Neural progenitor cell (in vitro differentiated cells): ENCODE measurements around the gene WDR74. TPM values are rescaled to one million over a fixed set of nuclear protein-coding genes. Genes with fewer than 3 reads are reported as not detected.

Experiments used
- DNase-seq: peaks from one replicate; pipeline ENCODE4 v3.0.0-alpha.2; 2016; ENCODE audit warnings: low spot score
- H2AFZ ChIP-seq: fragments of 200-600 bp; sonication (generic); replicated peaks from 2 replicates; pipeline ENCODE4 v1.6.1; 2016; ENCODE audit warnings: antibody characterized with exemption
- H3F3A ChIP-seq: fragments of 200-600 bp; sonication (generic); 2 replicates; pipeline ENCODE4 v1.6.1; 2016; ENCODE audit warnings: antibody characterized with exemption, low read depth
- H3K27ac ChIP-seq: fragments of 200-600 bp; sonication (generic); 2 replicates; pipeline ENCODE4 v1.5.1; 2016; ENCODE audit warnings: mild to moderate bottlenecking
- H3K27me3 ChIP-seq: fragments of 200-600 bp; sonication (generic); 2 replicates; pipeline ENCODE4 v1.6.1; 2016; ENCODE audit warnings: mild to moderate bottlenecking, moderate library complexity
- H3K36me3 ChIP-seq: fragments of 200-600 bp; sonication (generic); 2 replicates; pipeline ENCODE4 v1.5.1; 2016
- H3K4me1 ChIP-seq: fragments of 200-600 bp; sonication (generic); 2 replicates; pipeline ENCODE4 v1.6.1; 2016; ENCODE audit warnings: mixed run types
- H3K4me2 ChIP-seq: fragments of 200-600 bp; sonication (generic); 2 replicates; pipeline ENCODE4 v1.6.1; 2016
- H3K4me3 ChIP-seq: fragments of 200-600 bp; sonication (generic); 2 replicates; pipeline ENCODE4 v1.5.1; 2016
- H3K79me2 ChIP-seq: fragments of 200-600 bp; sonication (generic); 2 replicates; pipeline ENCODE4 v1.6.1; 2016; ENCODE audit warnings: low read depth
- H3K9ac ChIP-seq: fragments of 200-600 bp; sonication (generic); 2 replicates; pipeline ENCODE4 v1.6.1; 2016
- H3K9me3 ChIP-seq: fragments of 200-600 bp; sonication (generic); 2 replicates; pipeline ENCODE4 v1.5.1; 2016; ENCODE audit warnings: low read depth
- H4K20me1 ChIP-seq: fragments of 200-600 bp; sonication (generic); 2 replicates; pipeline ENCODE4 v1.6.1; 2016; ENCODE audit warnings: low read depth
- H3K27ac Mint-ChIP-seq: 3 replicates; pipeline ENCODE4 v1.8.0; 2021; ENCODE audit warnings: mixed read lengths
- H3K27me3 Mint-ChIP-seq: 2 replicates; pipeline ENCODE4 v1.8.0; 2022; ENCODE audit warnings: low read depth, mild to moderate bottlenecking, inconsistent platforms, moderate library complexity, mixed read lengths; ENCODE audit not compliant: insufficient read depth
- H3K36me3 Mint-ChIP-seq: 3 replicates; pipeline ENCODE4 v1.8.0; 2021; ENCODE audit warnings: mixed read lengths
- H3K4me1 Mint-ChIP-seq: 3 replicates; pipeline ENCODE4 v1.8.0; 2021; ENCODE audit warnings: mixed read lengths
- H3K4me3 Mint-ChIP-seq: 3 replicates; pipeline ENCODE4 v1.8.0; 2021; ENCODE audit warnings: mild to moderate bottlenecking, moderate library complexity, mixed read lengths
- H3K9me3 Mint-ChIP-seq: 3 replicates; pipeline ENCODE4 v1.8.0; 2020; ENCODE audit warnings: mixed read lengths
- CTCF ChIP-seq: fragments of 200-600 bp; sonication (generic); IDR thresholded peaks from 2 replicates; pipeline ENCODE4 v1.5.1; 2017; ENCODE audit warnings: antibody characterized with exemption, mild to moderate bottlenecking
- EZH2 ChIP-seq: fragments of 200-600 bp; sonication (generic); IDR thresholded peaks from 2 replicates; pipeline ENCODE4 v1.6.1; 2017; ENCODE audit warnings: antibody characterized with exemption, mild to moderate bottlenecking, moderate library complexity
- EZH2phosphoT487 ChIP-seq: fragments of 200-600 bp; sonication (generic); IDR thresholded peaks from 2 replicates; pipeline ENCODE4 v1.6.1; 2017; ENCODE audit warnings: antibody characterized with exemption
- total RNA-seq: library from RNA; depleted of rRNA; stranded (reverse); fragments of >200 nt; gene quantifications from 2 replicates; pipeline ENCODE4 v1.2.3, GENCODE V29; 2015; ENCODE audit warnings: low replicate concordance

The WDR74 gene
- total RNA-seq, 1 donor from 2014 or later, result 40.0 TPM

- Histone ChIP-seq H3K27ac (peak overlapping the region; percentile 70), H3K79me2 (peaks cover 66% of the 10 kb centered on the region), H2AFZ (no peak overlapping the region), H3K9ac (peak overlapping the region; percentile 95), H4K20me1 (peaks cover 53% of the 10 kb centered on the region), H3F3A (peaks cover 72% of the 10 kb centered on the region), H3K9me3 (no peaks in the 10 kb centered on the region), H3K36me3 (peaks cover 33% of the 10 kb centered on the region), H3K4me2 (peak overlapping the region; percentile 89), H3K4me1 (peaks cover 26% of the 10 kb centered on the region), H3K27me3 (no peaks in the 10 kb centered on the region), H3K4me3 (peak overlapping the region; percentile 87)
- Mint-ChIP-seq H3K27me3 (peaks cover 7% of the 10 kb centered on the region), H3K9me3 (no peaks in the 10 kb centered on the region), H3K4me1 (peaks cover 46% of the 10 kb centered on the region), H3K36me3 (peaks cover 37% of the 10 kb centered on the region), H3K27ac (no peak overlapping the region), H3K4me3 (peak overlapping the region; percentile 99)
- no peak for DNase-seq
- TF ChIP-seq EZH2 (no peak), EZH2phosphoT487 (no peak), CTCF (no peak)
Measured at GRCh38 chr11:62853279-62853965, 14.0 kb upstream of the WDR74 start.

- Histone ChIP-seq H2AFZ (no peak overlapping the region), H3K4me1 (peaks cover 22% of the 10 kb centered on the region), H3K4me2 (peak overlapping the region; percentile 89), H3K27me3 (no peaks in the 10 kb centered on the region), H3K27ac (peak overlapping the region; percentile 70), H3K36me3 (peaks cover 33% of the 10 kb centered on the region), H3K9me3 (no peaks in the 10 kb centered on the region), H4K20me1 (peaks cover 53% of the 10 kb centered on the region), H3K79me2 (peaks cover 58% of the 10 kb centered on the region), H3K4me3 (peak overlapping the region; percentile 87), H3K9ac (no peak overlapping the region), H3F3A (peaks cover 70% of the 10 kb centered on the region)
- Mint-ChIP-seq H3K27ac (no peak overlapping the region), H3K4me1 (peaks cover 38% of the 10 kb centered on the region), H3K9me3 (no peaks in the 10 kb centered on the region), H3K36me3 (peaks cover 37% of the 10 kb centered on the region), H3K4me3 (peak overlapping the region; percentile 99), H3K27me3 (peaks cover 7% of the 10 kb centered on the region)
- TF ChIP-seq CTCF, result no peak
- TF ChIP-seq EZH2, result no peak
- no peak for TF ChIP-seq EZH2phosphoT487
- DNase-seq, result no peak
Measured at GRCh38 chr11:62852523-62853188, 13.3 kb upstream of the WDR74 start.

- H3K27ac ChIP-seq, result peak overlapping the region; percentile 70
Measured at GRCh38 chr11:62851807-62852522, 12.6 kb upstream of the WDR74 start.

More at GRCh38 chr11:62851807-62852522, 12.6 kb upstream of the WDR74 start:
- Mint-ChIP-seq H3K27me3 (peaks cover 7% of the 10 kb centered on the region), H3K4me3 (peak overlapping the region; percentile 70), H3K9me3 (peaks cover 2% of the 10 kb centered on the region), H3K27ac (peak overlapping the region; percentile 9), H3K36me3 (peaks cover 39% of the 10 kb centered on the region), H3K4me1 (peaks cover 37% of the 10 kb centered on the region)
- Histone ChIP-seq H3K9ac (no peak overlapping the region), H3F3A (peaks cover 69% of the 10 kb centered on the region), H2AFZ (no peak overlapping the region), H3K79me2 (peaks cover 51% of the 10 kb centered on the region), H4K20me1 (peaks cover 53% of the 10 kb centered on the region), H3K36me3 (peaks cover 33% of the 10 kb centered on the region), H3K27me3 (no peaks in the 10 kb centered on the region), H3K4me3 (peak overlapping the region; percentile 87), H3K4me1 (peaks cover 16% of the 10 kb centered on the region), H3K4me2 (peak overlapping the region; percentile 89), H3K9me3 (no peaks in the 10 kb centered on the region)
- DNase-seq, result no peak
- TF ChIP-seq CTCF, result no peak
- TF ChIP-seq EZH2phosphoT487, result no peak
- no peak for TF ChIP-seq EZH2
